ENCODE measurements around the gene COL20A1. TPM values are rescaled to one million over a fixed set of nuclear protein-coding genes. Genes with fewer than 3 reads are reported as not detected.

The COL20A1 gene
- total and polyA plus RNA-seq, 2 donors (not counting 1 experiment from before 2014, with no cell fraction given), result not detected

DNA sequence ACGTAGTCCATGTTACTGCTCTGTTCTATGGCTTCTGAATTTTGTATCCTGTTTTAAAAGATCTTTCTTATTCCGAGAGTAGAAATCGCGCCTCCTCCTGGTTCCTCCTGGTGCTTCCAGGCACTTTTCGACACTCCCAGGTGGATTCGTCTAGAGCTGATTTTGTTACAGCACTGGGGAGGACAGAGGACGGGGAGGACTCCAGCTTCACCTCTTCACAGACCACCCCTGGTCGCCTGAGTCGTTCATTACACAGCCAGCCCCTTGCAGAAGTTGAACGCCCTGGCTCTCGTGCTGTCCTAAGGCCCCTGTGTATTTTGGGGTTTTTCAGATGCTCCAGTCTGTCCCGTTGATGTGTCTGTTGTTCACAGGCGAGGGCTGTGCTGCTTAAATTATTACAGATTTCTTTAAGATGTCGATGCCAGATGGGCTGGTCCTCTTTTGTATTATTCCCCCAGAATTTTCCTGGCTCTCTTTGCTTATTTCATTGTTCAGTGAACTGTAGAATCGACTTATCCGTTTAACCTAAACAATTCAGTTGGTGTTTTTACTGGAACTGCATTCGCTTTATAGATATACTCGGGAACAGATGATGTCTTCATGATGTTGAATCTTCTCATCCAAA lies 30.5 kb downstream of the COL20A1 start:
- H3K9me3 ChIP-seq (ENCODE audit: control insufficient read depth, insufficient read depth, low read depth, low read length), result no peaks in the 10 kb centered on the region
- H3K27me3 ChIP-seq (ENCODE audit: control insufficient read depth, insufficient read depth, low read length), result peaks cover 7% of the 10 kb centered on the region
- no peaks in the 10 kb centered on the region for H4K20me1 ChIP-seq (ENCODE audit: control insufficient read depth, extremely low read depth, insufficient read depth, low read length)
- H3K4me2 ChIP-seq (ENCODE audit: extremely low read depth, insufficient read depth, low read length), result no peak overlapping the region
- H3K4me3 ChIP-seq (replicated peaks in 1 of 4; ENCODE audit: control extremely low read depth in 1 of 4, insufficient read depth in 1 of 4, low read depth in 3 of 4, low read length in 4 of 4), result no peak overlapping the region
- no peak for DNase-seq (ENCODE audit: low read depth in 2 of 2)
- H3K27ac ChIP-seq (ENCODE audit: insufficient read depth, low read length), result no peak overlapping the region
- H3K9ac ChIP-seq (ENCODE audit: insufficient read depth, low read length), result no peak overlapping the region
- no peaks in the 10 kb centered on the region for H3K79me2 ChIP-seq (ENCODE audit: control insufficient read depth, insufficient read depth, low read length)
- no peaks in the 10 kb centered on the region for H3K36me3 ChIP-seq (ENCODE audit: control insufficient read depth, insufficient read depth, low read length)
- H2AFZ ChIP-seq (ENCODE audit: low read length), result no peak overlapping the region
- H3K4me1 ChIP-seq (ENCODE audit: control insufficient read depth, extremely low read depth, insufficient read depth, low read length), result no peaks in the 10 kb centered on the region
- TF ChIP-seq EZH2 (IDR thresholded peaks at IDR 0.05; ENCODE audit: low read length, missing control alignments), result no peak
- TF ChIP-seq, protein P1, sequence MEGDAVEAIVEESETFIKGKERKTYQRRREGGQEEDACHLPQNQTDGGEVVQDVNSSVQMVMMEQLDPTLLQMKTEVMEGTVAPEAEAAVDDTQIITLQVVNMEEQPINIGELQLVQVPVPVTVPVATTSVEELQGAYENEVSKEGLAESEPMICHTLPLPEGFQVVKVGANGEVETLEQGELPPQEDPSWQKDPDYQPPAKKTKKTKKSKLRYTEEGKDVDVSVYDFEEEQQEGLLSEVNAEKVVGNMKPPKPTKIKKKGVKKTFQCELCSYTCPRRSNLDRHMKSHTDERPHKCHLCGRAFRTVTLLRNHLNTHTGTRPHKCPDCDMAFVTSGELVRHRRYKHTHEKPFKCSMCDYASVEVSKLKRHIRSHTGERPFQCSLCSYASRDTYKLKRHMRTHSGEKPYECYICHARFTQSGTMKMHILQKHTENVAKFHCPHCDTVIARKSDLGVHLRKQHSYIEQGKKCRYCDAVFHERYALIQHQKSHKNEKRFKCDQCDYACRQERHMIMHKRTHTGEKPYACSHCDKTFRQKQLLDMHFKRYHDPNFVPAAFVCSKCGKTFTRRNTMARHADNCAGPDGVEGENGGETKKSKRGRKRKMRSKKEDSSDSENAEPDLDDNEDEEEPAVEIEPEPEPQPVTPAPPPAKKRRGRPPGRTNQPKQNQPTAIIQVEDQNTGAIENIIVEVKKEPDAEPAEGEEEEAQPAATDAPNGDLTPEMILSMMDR (conservative IDR thresholded peaks at IDR 0.05 in 1 of 2, IDR thresholded peaks at IDR 0.05 in 1 of 2; ENCODE audit: low read depth in 1 of 2, low read length in 2 of 2), result peak; percentile 7 to 28

DNA sequence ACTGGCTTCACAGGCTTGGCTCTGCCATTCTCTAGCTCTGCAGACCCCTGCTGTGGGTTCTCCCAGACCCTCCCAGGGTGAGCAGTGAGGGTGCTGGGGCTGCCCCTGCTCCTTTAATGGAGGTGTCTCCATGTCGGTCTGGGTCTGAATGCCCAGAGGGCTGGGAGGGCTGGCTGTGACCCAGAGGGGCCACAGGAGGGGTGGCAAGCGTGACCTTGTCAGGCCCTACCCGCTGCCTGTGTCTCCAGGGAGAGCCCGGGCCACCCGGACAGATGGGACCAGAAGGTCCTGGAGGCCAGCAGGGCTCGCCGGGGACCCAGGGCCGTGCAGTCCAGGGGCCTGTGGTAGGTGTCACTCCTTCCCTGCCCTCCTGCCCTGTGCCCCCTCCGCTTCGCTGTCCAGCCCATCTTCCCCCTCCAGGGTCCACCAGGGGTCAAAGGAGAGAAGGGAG lies 32.1 kb downstream of the COL20A1 start:
- Histone ChIP-seq H3K27ac (ENCODE audit: insufficient read depth, low read length) (no peak overlapping the region), H3K4me3 (replicated peaks in 1 of 4; ENCODE audit: control extremely low read depth in 1 of 4, insufficient read depth in 1 of 4, low read depth in 3 of 4, low read length in 4 of 4) (no peak overlapping the region), H3K36me3 (ENCODE audit: control insufficient read depth, insufficient read depth, low read length) (no peaks in the 10 kb centered on the region), H3K4me2 (ENCODE audit: extremely low read depth, insufficient read depth, low read length) (no peak overlapping the region), H2AFZ (ENCODE audit: low read length) (no peak overlapping the region), H3K9me3 (ENCODE audit: control insufficient read depth, insufficient read depth, low read depth, low read length) (no peaks in the 10 kb centered on the region), H3K27me3 (ENCODE audit: control insufficient read depth, insufficient read depth, low read length) (peaks cover 7% of the 10 kb centered on the region), H3K79me2 (ENCODE audit: control insufficient read depth, insufficient read depth, low read length) (no peaks in the 10 kb centered on the region), H4K20me1 (ENCODE audit: control insufficient read depth, extremely low read depth, insufficient read depth, low read length) (no peaks in the 10 kb centered on the region), H3K9ac (ENCODE audit: insufficient read depth, low read length) (no peak overlapping the region), H3K4me1 (ENCODE audit: control insufficient read depth, extremely low read depth, insufficient read depth, low read length) (no peaks in the 10 kb centered on the region)
- TF ChIP-seq, protein P1 (conservative IDR thresholded peaks at IDR 0.05 in 1 of 2, IDR thresholded peaks at IDR 0.05 in 1 of 2; ENCODE audit: low read depth in 1 of 2, low read length in 2 of 2), result no peak
- no peak for TF ChIP-seq EZH2 (IDR thresholded peaks at IDR 0.05; ENCODE audit: low read length, missing control alignments)
- no peak for DNase-seq (ENCODE audit: low read depth in 2 of 2)

DNA sequence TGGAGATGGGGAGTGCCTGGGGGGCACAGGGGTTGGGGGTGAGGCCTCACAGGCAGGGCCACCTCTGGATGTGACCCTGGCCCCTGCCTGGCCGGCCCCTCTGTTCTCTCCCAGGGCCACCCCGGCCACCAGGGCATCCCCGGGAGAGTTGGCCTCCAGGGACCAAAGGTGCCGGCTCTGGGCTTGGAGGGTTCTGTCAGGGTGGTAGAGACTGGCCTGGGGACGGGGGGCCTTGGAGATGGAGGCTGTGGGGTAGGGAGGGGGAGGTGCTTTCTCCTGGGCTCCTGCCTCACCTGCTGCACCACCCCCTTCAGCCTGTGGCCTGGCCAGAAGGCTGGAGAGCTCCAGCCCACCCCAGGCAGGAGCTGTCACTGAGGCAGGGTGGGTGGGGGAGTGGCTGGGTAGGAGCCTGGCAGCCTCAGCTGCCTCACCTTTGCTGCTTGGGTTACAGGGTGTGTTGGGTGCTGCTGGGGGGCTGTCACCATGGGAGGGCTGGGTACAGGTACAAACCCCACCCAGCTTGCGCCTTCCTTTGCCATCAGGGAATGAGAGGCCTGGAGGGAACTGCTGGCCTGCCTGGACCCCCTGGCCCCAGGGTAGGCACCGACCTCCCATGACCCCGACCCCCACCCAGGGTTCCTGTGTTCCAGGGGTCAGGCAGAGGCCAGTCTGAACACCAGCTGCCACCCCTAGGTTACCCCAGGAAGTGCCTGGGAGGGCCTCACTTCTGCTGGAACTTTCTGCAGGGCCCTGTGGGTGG lies 32.7 kb downstream of the COL20A1 start:
- Histone ChIP-seq H3K4me1 (ENCODE audit: control insufficient read depth, extremely low read depth, insufficient read depth, low read length) (no peaks in the 10 kb centered on the region), H3K9me3 (ENCODE audit: control insufficient read depth, insufficient read depth, low read depth, low read length) (no peaks in the 10 kb centered on the region), H3K9ac (ENCODE audit: insufficient read depth, low read length) (no peak overlapping the region), H3K4me2 (ENCODE audit: extremely low read depth, insufficient read depth, low read length) (no peak overlapping the region), H3K27ac (ENCODE audit: insufficient read depth, low read length) (no peak overlapping the region), H3K27me3 (ENCODE audit: control insufficient read depth, insufficient read depth, low read length) (peaks cover 7% of the 10 kb centered on the region), H3K36me3 (ENCODE audit: control insufficient read depth, insufficient read depth, low read length) (no peaks in the 10 kb centered on the region), H3K79me2 (ENCODE audit: control insufficient read depth, insufficient read depth, low read length) (no peaks in the 10 kb centered on the region), H3K4me3 (replicated peaks in 1 of 4; ENCODE audit: control extremely low read depth in 1 of 4, insufficient read depth in 1 of 4, low read depth in 3 of 4, low read length in 4 of 4) (no peak overlapping the region), H2AFZ (ENCODE audit: low read length) (no peak overlapping the region), H4K20me1 (ENCODE audit: control insufficient read depth, extremely low read depth, insufficient read depth, low read length) (no peaks in the 10 kb centered on the region)
- DNase-seq (ENCODE audit: low read depth in 2 of 2), result no peak
- TF ChIP-seq EZH2 (IDR thresholded peaks at IDR 0.05; ENCODE audit: low read length, missing control alignments), result no peak
- TF ChIP-seq, protein P1 (conservative IDR thresholded peaks at IDR 0.05 in 1 of 2, IDR thresholded peaks at IDR 0.05 in 1 of 2; ENCODE audit: low read depth in 1 of 2, low read length in 2 of 2), result no peak

All from fibroblast of lung (primary cell).